Ishikawa (cell line): ENCODE results near the gene MPV17L2.
A peak's percentile ranks its signal among the peaks of the same experiment; 100 is the strongest.

Source experiments
- CEBPB ChIP-seq: IDR thresholded peaks from 2 replicates; pipeline ENCODE4 v1.6.1; 2012
- CREB1 ChIP-seq: IDR thresholded peaks from 2 replicates; pipeline ENCODE4 v1.6.1; 2012; ENCODE audit warnings: low read depth
- EGR1 ChIP-seq: IDR thresholded peaks from 2 replicates; pipeline ENCODE4 v1.6.1; 2012
- EP300 ChIP-seq: IDR thresholded peaks from 2 replicates; pipeline ENCODE4 v1.6.1; 2012; ENCODE audit warnings: borderline replicate concordance
- FOXM1 ChIP-seq: IDR thresholded peaks from 2 replicates; pipeline ENCODE4 v1.6.1; 2012; ENCODE audit warnings: low read depth, borderline replicate concordance
- MAX ChIP-seq: IDR thresholded peaks from 2 replicates; pipeline ENCODE4 v1.6.1; 2012
- NFIC ChIP-seq: IDR thresholded peaks from 2 replicates; pipeline ENCODE4 v1.6.1; 2012
- RAD21 ChIP-seq: IDR thresholded peaks from 2 replicates; pipeline ENCODE4 v1.6.1; 2012; ENCODE audit warnings: low read depth
- TAF1 ChIP-seq: IDR thresholded peaks from 2 replicates; pipeline ENCODE4 v1.6.1; 2012; ENCODE audit warnings: low read depth, mild to moderate bottlenecking
- TCF12 ChIP-seq: IDR thresholded peaks from 2 replicates; pipeline ENCODE4 v1.6.1; 2012; ENCODE audit warnings: low read depth
- TEAD4 ChIP-seq: IDR thresholded peaks from 2 replicates; pipeline ENCODE4 v1.6.1; 2012
- USF1 ChIP-seq: IDR thresholded peaks from 2 replicates; pipeline ENCODE4 v1.6.1; 2012
- YY1 ChIP-seq: IDR thresholded peaks from 2 replicates; pipeline ENCODE4 v1.6.1; 2012; ENCODE audit warnings: low read depth
- ZBTB7A ChIP-seq: IDR thresholded peaks from 2 replicates; pipeline ENCODE4 v1.6.1; 2012; ENCODE audit warnings: low read depth
- TF ChIP-seq, protein P1 (sequence below): IDR thresholded peaks from 2 replicates; pipeline ENCODE4 v1.6.1; 2012; ENCODE audit warnings: low read depth, mild to moderate bottlenecking

MPV17L2 gene

DNA sequence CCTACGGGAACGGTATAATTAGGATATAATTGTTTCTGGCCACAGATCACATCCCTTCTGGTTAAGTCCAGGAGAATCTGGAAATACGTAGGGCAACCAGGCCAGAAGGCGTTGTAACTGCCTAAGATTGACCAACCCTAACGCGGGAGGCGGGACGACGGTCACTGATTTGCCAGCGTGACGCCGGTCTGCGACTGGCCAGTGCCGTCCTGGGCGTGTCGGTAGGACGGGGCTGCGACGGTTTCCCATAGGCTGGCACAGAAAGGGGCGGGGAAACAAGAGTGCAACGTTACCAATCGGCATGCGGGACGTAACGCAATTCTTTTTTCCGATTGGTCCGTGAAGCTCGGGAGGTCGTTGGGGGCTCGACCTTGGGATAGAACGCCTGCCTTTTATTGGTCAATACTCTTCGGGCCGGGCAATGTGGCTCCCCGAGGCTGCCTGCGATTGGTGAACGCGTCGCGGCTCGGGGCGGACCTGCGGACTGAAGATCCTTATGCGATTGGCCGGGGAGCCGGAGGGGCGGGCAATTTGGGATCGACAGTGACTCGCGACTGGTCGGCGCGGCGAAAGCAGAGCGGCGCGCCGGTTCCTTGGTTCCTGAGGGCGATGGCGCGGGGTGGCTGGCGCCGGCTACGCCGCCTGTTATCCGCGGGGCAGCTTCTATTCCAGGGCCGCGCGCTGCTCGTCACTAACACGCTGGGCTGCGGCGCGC is at the start of gene MPV17L2:
TSS of gene MPV17L2 (plus strand) at position 546 of the 715 bp plus-strand sequence. CDS start at position 610, 64 bp downstream.
- no peak for TF ChIP-seq CEBPB
- no peak for TF ChIP-seq NFIC
- TF ChIP-seq TCF12, result 0 out of 2 replicates have a peak, but pooled peaks have one; percentile 11
- no peak for TF ChIP-seq EGR1
- peak; percentile 73 for TF ChIP-seq CREB1
- no peak; the same call in 1 of the 2 replicates for TF ChIP-seq EP300
- peak; percentile 81 for TF ChIP-seq YY1
- TF ChIP-seq TAF1, result peak; percentile 58; the same call in 1 of the 2 replicates
- TF ChIP-seq ZBTB7A, result no peak
- TF ChIP-seq USF1, result peak; percentile 6; the same call in 1 of the 2 replicates
- peak; percentile 55 for TF ChIP-seq MAX
- no peak for TF ChIP-seq TEAD4

DNA sequence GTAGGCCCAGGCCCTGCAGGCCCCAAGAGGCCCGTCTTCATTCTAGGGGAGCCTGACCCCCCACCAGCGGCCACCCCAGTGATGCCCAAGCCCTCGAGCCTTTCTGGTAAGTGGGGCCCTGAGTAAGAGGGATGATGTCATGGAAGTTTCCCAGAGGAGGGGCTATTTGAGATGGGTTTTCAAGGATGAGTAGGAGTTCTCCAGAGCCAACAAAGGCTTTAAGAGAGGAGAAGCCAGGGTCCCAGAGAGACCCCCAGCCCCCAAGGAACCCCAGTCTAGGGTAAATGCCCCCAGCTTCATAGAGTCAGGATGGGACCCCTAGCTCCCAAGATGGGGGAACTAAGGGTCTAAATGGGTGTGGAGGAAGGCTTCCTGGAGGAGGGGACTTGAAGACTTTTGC is 49.1 kb upstream of the MPV17L2 start:
- no peak for TF ChIP-seq RAD21
- no peak for TF ChIP-seq NFIC
- no peak for TF ChIP-seq EGR1
- no peak for TF ChIP-seq EP300
- no peak for TF ChIP-seq MAX
- no peak for TF ChIP-seq TCF12
- no peak for TF ChIP-seq CREB1
- TF ChIP-seq YY1, result no peak
- no peak for TF ChIP-seq FOXM1
- TF ChIP-seq, protein P1, sequence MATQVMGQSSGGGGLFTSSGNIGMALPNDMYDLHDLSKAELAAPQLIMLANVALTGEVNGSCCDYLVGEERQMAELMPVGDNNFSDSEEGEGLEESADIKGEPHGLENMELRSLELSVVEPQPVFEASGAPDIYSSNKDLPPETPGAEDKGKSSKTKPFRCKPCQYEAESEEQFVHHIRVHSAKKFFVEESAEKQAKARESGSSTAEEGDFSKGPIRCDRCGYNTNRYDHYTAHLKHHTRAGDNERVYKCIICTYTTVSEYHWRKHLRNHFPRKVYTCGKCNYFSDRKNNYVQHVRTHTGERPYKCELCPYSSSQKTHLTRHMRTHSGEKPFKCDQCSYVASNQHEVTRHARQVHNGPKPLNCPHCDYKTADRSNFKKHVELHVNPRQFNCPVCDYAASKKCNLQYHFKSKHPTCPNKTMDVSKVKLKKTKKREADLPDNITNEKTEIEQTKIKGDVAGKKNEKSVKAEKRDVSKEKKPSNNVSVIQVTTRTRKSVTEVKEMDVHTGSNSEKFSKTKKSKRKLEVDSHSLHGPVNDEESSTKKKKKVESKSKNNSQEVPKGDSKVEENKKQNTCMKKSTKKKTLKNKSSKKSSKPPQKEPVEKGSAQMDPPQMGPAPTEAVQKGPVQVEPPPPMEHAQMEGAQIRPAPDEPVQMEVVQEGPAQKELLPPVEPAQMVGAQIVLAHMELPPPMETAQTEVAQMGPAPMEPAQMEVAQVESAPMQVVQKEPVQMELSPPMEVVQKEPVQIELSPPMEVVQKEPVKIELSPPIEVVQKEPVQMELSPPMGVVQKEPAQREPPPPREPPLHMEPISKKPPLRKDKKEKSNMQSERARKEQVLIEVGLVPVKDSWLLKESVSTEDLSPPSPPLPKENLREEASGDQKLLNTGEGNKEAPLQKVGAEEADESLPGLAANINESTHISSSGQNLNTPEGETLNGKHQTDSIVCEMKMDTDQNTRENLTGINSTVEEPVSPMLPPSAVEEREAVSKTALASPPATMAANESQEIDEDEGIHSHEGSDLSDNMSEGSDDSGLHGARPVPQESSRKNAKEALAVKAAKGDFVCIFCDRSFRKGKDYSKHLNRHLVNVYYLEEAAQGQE, result no peak
- TF ChIP-seq ZBTB7A, result no peak
- no peak for TF ChIP-seq TAF1
- no peak for TF ChIP-seq USF1

- no peak for TF ChIP-seq FOXM1
- TF ChIP-seq EGR1, result no peak
- TF ChIP-seq, protein P1, result no peak
- TF ChIP-seq YY1, result no peak
- TF ChIP-seq MAX, result no peak
- TF ChIP-seq EP300, result no peak
- TF ChIP-seq CREB1, result no peak
- TF ChIP-seq RAD21, result no peak
- TF ChIP-seq CEBPB, result no peak
- TF ChIP-seq TEAD4, result no peak
- TF ChIP-seq ZBTB7A, result no peak
- TF ChIP-seq TCF12, result no peak
Measured at GRCh38 chr19:18144361-18144760, 48.7 kb upstream of the MPV17L2 start.

- TF ChIP-seq YY1 (no peak), EP300 (no peak), TEAD4 (no peak), CREB1 (no peak), NFIC (no peak)
- TF ChIP-seq, protein P1, result no peak
Measured at GRCh38 chr19:18144906-18145305, 48.1 kb upstream of the MPV17L2 start.
